Measurements from ENCODE around the gene KCNAB3. TPM values are rescaled to one million over a fixed set of nuclear protein-coding genes. Genes with fewer than 3 reads are reported as not detected.
A peak's percentile ranks its signal among the peaks of the same experiment; 100 is the strongest.

KCNAB3 gene
- total RNA-seq, 2 donors from 2014 or later = 1.1 to 2.6 TPM

DNA sequence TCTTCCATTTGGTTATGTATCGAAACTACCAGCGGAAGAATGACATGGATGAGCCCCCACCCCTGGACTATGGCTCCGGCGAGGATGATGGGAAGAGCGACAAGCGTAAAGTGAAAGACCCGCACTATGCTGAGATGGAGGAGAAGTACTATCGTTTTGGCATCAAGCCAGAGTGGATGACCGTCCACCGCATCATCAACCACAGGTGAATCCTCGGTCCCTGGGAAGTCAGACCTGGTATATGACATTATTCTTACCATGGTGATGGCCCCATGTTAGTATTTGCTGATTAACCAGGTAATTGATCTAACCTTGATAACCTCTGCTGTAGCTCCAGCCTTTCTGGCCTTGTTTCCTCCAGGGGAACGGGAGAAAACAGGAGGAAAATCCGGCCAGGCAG is 32.6 kb downstream of the KCNAB3 start:
- H3K27me3 ChIP-seq = no peaks in the 10 kb centered on the region
- no peak for DNase-seq
- peaks cover 20% of the 10 kb centered on the region for H3K36me3 ChIP-seq
- no peak overlapping the region for H3K9ac ChIP-seq (ENCODE audit: low read depth in 2 of 2, low read length in 2 of 2)
- no peak overlapping the region for H3K4me3 ChIP-seq
- H3K9me3 ChIP-seq = no peaks in the 10 kb centered on the region
- H3K27ac ChIP-seq = no peak overlapping the region
- no peaks in the 10 kb centered on the region for H3K4me1 ChIP-seq
- TF ChIP-seq, protein P1, sequence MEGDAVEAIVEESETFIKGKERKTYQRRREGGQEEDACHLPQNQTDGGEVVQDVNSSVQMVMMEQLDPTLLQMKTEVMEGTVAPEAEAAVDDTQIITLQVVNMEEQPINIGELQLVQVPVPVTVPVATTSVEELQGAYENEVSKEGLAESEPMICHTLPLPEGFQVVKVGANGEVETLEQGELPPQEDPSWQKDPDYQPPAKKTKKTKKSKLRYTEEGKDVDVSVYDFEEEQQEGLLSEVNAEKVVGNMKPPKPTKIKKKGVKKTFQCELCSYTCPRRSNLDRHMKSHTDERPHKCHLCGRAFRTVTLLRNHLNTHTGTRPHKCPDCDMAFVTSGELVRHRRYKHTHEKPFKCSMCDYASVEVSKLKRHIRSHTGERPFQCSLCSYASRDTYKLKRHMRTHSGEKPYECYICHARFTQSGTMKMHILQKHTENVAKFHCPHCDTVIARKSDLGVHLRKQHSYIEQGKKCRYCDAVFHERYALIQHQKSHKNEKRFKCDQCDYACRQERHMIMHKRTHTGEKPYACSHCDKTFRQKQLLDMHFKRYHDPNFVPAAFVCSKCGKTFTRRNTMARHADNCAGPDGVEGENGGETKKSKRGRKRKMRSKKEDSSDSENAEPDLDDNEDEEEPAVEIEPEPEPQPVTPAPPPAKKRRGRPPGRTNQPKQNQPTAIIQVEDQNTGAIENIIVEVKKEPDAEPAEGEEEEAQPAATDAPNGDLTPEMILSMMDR (IDR thresholded peaks at IDR 0.05) = no peak
- intact Hi-C loops (cut with DNase I) = no loop called here

DNA sequence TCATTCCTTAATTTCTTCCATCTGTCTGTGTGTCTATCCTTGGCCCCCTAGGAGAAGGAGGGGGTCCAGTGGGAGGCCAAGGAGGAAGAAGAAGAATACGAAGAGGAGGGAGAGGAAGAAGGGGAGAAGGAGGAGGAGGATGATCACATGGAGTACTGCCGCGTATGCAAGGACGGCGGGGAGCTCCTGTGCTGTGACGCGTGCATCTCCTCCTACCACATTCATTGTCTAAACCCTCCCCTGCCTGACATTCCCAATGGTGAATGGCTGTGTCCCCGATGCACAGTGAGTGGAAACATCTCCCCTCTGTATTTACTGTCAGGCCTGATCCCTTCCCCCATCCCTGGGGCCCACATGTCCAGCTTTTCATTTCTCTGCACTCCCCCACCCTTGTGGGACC is 34.8 kb downstream of the KCNAB3 start:
- Histone ChIP-seq H3K27me3 (no peaks in the 10 kb centered on the region), H3K27ac (no peak overlapping the region), H3K4me3 (no peak overlapping the region), H3K36me3 (peaks cover 20% of the 10 kb centered on the region), H3K9ac (ENCODE audit: low read depth in 2 of 2, low read length in 2 of 2) (no peak overlapping the region), H3K4me1 (peaks cover under 1% of the 10 kb centered on the region), H3K9me3 (no peaks in the 10 kb centered on the region)
- intact Hi-C loops (cut with DNase I) = loop anchor here (2.0 kb wide), 1 partner anchor 64 kb away; no protein-coding TSS in a partner anchor
- DNase-seq = no peak
- TF ChIP-seq, protein P1 (IDR thresholded peaks at IDR 0.05) = no peak

DNA sequence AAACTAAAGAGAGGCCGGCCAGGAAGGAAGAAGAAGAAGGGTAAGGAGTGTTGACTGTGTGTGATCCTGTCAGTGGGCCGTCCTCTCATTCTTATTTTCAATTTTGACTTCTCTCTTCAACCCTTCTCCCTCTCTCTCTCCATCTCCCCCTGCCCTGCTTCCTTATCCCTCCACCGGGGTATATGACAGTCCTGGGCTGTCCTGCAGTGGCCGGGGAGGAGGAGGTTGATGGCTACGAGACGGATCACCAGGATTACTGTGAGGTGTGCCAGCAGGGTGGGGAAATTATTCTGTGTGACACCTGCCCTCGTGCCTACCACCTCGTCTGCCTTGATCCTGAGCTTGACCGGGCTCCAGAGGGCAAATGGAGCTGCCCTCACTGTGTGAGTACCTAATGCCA is 35.4 kb downstream of the KCNAB3 start:
- H3K4me3 ChIP-seq = no peak overlapping the region

DNA sequence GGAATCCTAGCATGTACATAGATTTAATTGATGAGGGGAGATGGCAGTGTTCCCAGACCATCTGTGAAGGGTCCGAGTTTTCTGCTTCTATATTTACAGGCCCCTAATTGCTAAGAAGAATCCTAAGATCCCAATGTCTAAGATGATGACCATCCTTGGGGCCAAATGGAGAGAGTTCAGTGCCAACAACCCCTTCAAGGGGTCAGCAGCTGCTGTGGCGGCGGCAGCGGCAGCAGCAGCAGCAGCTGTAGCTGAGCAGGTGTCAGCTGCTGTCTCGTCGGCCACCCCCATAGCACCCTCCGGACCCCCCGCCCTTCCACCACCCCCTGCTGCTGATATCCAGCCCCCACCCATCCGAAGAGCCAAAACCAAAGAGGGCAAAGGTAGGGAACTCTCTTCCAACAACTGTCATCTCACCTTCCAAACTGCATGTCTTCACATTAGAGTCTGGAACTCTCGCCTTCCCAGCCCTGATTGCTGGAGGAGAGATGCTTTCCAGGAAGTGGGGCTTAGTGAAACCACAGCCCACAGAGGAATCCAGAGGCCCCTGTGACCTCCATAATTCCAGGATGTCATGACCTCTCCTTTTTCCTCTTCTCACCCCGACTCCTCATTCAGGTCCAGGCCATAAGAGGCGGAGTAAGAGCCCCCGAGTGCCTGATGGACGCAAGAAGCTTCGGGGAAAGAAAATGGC is 36.3 kb downstream of the KCNAB3 start:
- TF ChIP-seq, protein P1 (IDR thresholded peaks at IDR 0.05) = no peak
- Histone ChIP-seq H3K27me3 (no peaks in the 10 kb centered on the region), H3K4me3 (no peak overlapping the region), H3K36me3 (peaks cover 17% of the 10 kb centered on the region), H3K4me1 (peaks cover 12% of the 10 kb centered on the region), H3K9me3 (no peaks in the 10 kb centered on the region), H3K27ac (no peak overlapping the region), H3K9ac (ENCODE audit: low read depth in 2 of 2, low read length in 2 of 2) (no peak overlapping the region)
- DNase-seq = no peak
- intact Hi-C loops (cut with DNase I) = no loop called here

More for the DNA sequence above, 35.4 kb downstream of the KCNAB3 start:
- no peaks in the 10 kb centered on the region for H3K27me3 ChIP-seq
- no peak overlapping the region for H3K27ac ChIP-seq
- TF ChIP-seq, protein P1 (IDR thresholded peaks at IDR 0.05) = no peak
- no peaks in the 10 kb centered on the region for H3K9me3 ChIP-seq
- no peak overlapping the region for H3K9ac ChIP-seq (ENCODE audit: low read depth in 2 of 2, low read length in 2 of 2)
- no peak for DNase-seq
- H3K4me1 ChIP-seq = peaks cover 7% of the 10 kb centered on the region
- peaks cover 17% of the 10 kb centered on the region for H3K36me3 ChIP-seq
- intact Hi-C loops (cut with DNase I) = loop anchor here (2.0 kb wide), 1 partner anchor 63 kb away; no protein-coding TSS in a partner anchor

DNA sequence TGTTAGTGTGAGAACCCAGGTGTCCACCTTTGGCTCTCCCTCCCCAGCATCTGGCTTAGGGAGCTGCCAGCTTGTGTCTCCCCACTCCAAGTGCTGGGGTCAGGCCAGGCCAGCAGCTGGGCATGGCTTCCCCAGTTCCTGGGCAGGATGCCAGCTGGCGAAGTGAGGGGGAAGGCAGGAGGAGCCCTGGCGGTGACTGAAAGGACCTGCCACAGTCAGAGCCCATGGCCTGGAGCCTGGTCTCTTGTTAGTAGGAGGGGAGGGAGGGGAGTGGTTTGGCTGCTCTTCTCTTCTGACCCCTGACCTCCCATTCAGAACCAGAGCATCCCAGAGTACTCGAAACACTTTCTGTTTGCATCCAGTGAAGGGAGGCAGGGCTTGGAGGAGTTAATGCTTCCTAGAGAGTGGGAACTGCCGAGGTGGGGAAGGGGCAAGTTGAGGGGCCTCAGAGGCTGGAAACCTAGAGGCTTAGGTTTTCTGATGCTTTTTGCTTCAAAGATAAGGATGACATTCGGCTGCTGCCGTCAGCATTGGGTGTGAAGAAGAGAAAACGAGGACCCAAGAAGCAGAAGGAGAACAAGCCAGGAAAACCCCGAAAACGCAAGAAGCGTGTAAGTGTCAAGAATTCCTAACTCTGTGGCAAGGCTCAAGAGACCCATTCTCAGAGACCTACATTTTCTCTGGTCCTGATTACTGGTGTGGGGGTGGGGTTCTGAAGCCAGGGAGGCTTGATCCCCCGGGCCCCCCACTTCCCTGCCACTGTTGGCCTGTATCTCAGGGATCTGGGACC is 40.3 kb downstream of the KCNAB3 start:
- TF ChIP-seq, protein P1 (IDR thresholded peaks at IDR 0.05) = peak; percentile 49
- Histone ChIP-seq H3K4me3 (no peak overlapping the region), H3K36me3 (peaks cover 17% of the 10 kb centered on the region), H3K9me3 (no peaks in the 10 kb centered on the region), H3K27me3 (no peaks in the 10 kb centered on the region), H3K9ac (ENCODE audit: low read depth in 2 of 2, low read length in 2 of 2) (peak overlapping the region; percentile 24 to 97), H3K27ac (peak overlapping the region; percentile 99), H3K4me1 (peaks cover 23% of the 10 kb centered on the region)
- peak; percentile 98 for DNase-seq
- intact Hi-C loops (cut with DNase I) = no loop called here
